HepG2 (cell line): ENCODE data around the gene B9D2. TPM values are rescaled to one million over a fixed set of nuclear protein-coding genes. Genes with fewer than 3 reads are reported as not detected.
A peak's percentile ranks its signal among the peaks of the same experiment; 100 is the strongest.

Source experiments
- CENPX ChIP-seq: sonication (generic); formaldehyde crosslinking; IDR thresholded peaks from 2 replicates; pipeline ENCODE4 v1.9.0; 2021; ENCODE audit warnings: mild to moderate bottlenecking, missing genetic modification reagents, moderate library complexity
- FOSL1 ChIP-seq: sonication (generic); formaldehyde crosslinking; IDR thresholded peaks from 2 replicates; pipeline ENCODE4 v1.9.0; 2021; ENCODE audit warnings: missing genetic modification reagents, borderline replicate concordance
- FOXP1 ChIP-seq, 2 experiments: fragments of 450-650 bp in 1 of 2; IDR thresholded peaks; 2 replicates each; pipeline ENCODE4 v1.6.1; 2017 to 2018; ENCODE audit warnings: antibody characterized with exemption in 1 of 2
- HDAC1 ChIP-seq: sonication (generic); formaldehyde crosslinking; IDR thresholded peaks from 2 replicates; pipeline ENCODE4 v1.5.1; 2020; ENCODE audit warnings: mild to moderate bottlenecking, missing genetic modification reagents
- HNF4G ChIP-seq, 2 experiments: sonication (generic) in 1 of 2; formaldehyde crosslinking in 1 of 2; IDR thresholded peaks; 2 replicates each; pipeline versions ENCODE4 v1.4.0 to v1.6.1; 2011 to 2020; ENCODE audit warnings: borderline replicate concordance in 2 of 2, low read depth in 2 of 2, mild to moderate bottlenecking in 2 of 2, low read length in 1 of 2, missing genetic modification reagents in 1 of 2, moderate library complexity in 1 of 2
- MAZ ChIP-seq, 2 experiments: sonication (generic) in 1 of 2; formaldehyde crosslinking in 1 of 2; IDR thresholded peaks; 2 replicates each; pipeline versions ENCODE4 v1.5.0 to v1.6.1; 2012 to 2020; ENCODE audit warnings: low read depth in 2 of 2, mild to moderate bottlenecking in 2 of 2, borderline replicate concordance in 1 of 2, improper control_type of control experiment in 1 of 2, low read length in 1 of 2, missing genetic modification reagents in 1 of 2, moderate library complexity in 1 of 2
- MBNL3 ChIP-seq: fragments of 250-450 bp; sonication (Bioruptor Pico); conservative IDR thresholded peaks from 2 replicates; pipeline ENCODE4 v1.8.0; 2022; ENCODE audit warnings: mild to moderate bottlenecking, inconsistent platforms
- NFYC ChIP-seq: IDR thresholded peaks from 2 replicates; pipeline ENCODE4 v1.6.1; 2016; ENCODE audit warnings: missing genetic modification reagents, missing compliant biosample characterization
- PHF8 ChIP-seq: sonication (generic); formaldehyde crosslinking; IDR thresholded peaks from 2 replicates; pipeline ENCODE4 v1.5.0; 2020; ENCODE audit warnings: missing genetic modification reagents
- RBAK ChIP-seq: sonication (generic); formaldehyde crosslinking; IDR thresholded peaks from 2 replicates; pipeline ENCODE4 v1.5.1; 2020; ENCODE audit warnings: mild to moderate bottlenecking, missing genetic modification reagents
- SMARCC2 ChIP-seq: fragments of 450-650 bp; IDR thresholded peaks from 2 replicates; pipeline ENCODE4 v1.6.1; 2017; ENCODE audit warnings: antibody characterized with exemption, mild to moderate bottlenecking
- SSRP1 ChIP-seq: IDR thresholded peaks from 2 replicates; pipeline ENCODE4 v1.6.1; 2016; ENCODE audit warnings: control low read depth
- TBL1XR1 ChIP-seq: fragments of 150-350 bp; IDR thresholded peaks from 2 replicates; pipeline ENCODE4 v1.6.1; 2014; ENCODE audit warnings: borderline replicate concordance, low read length; ENCODE audit not compliant: partially characterized antibody
- ZFX ChIP-seq: sonication (generic); formaldehyde crosslinking; IDR thresholded peaks from 2 replicates; pipeline ENCODE4 v1.4.0; 2020; ENCODE audit warnings: mild to moderate bottlenecking, low read depth, missing genetic modification reagents, moderate library complexity
- ZNF224 ChIP-seq: sonication (generic); formaldehyde crosslinking; IDR thresholded peaks from 2 replicates; pipeline ENCODE4 v1.5.0; 2020; ENCODE audit warnings: mild to moderate bottlenecking, missing genetic modification reagents
- ZNF431 ChIP-seq: sonication (generic); formaldehyde crosslinking; IDR thresholded peaks from 2 replicates; pipeline ENCODE4 v1.9.0; 2022; ENCODE audit warnings: missing genetic modification reagents, low read depth, mild to moderate bottlenecking, borderline replicate concordance
- ZNF607 ChIP-seq: sonication (generic); formaldehyde crosslinking; IDR thresholded peaks from 2 replicates; pipeline ENCODE4 v1.5.1; 2020; ENCODE audit warnings: missing genetic modification reagents, mild to moderate bottlenecking, borderline replicate concordance
- ZNF772 ChIP-seq: sonication (generic); formaldehyde crosslinking; IDR thresholded peaks from 2 replicates; pipeline ENCODE4 v1.5.0; 2020; ENCODE audit warnings: mild to moderate bottlenecking, missing genetic modification reagents
- polyA plus RNA-seq, 8 experiments: library from polyadenylated mRNA; depleted of rRNA in 3 of 8; stranded (reverse) in 7 of 8; unstranded in 1 of 8; fragments of >200 nt; fragmentation: Illumina TruSeq in 4 of 8; extraction: Trizol in 4 of 8; gene quantifications; 2 replicates each; pipeline versions ENCODE4 v1.2.1 to v1.2.3, GENCODE V29; 2011 to 2016; ENCODE audit warnings: low read depth in 4 of 8, missing spikeins in 1 of 8, mixed read lengths in 1 of 8; ENCODE audit not compliant: insufficient read depth in 1 of 8
- total RNA-seq, 5 experiments: library from RNA; depleted of rRNA; stranded (reverse); fragments of >200 nt; fragmentation: Illumina TruSeq; extraction: Trizol; gene quantifications; 2 replicates each; pipeline ENCODE4 v1.2.3, GENCODE V29; 2016; ENCODE audit warnings: low read depth in 1 of 5
- TF ChIP-seq, protein P1 (sequence below): IDR thresholded peaks from 2 replicates; pipeline ENCODE4 v1.6.1; 2012; ENCODE audit warnings: inconsistent platforms
- TF ChIP-seq, protein P2 (sequence below): sonication (generic); formaldehyde crosslinking; IDR thresholded peaks from 2 replicates; pipeline ENCODE4 v1.4.0; 2020; ENCODE audit warnings: missing genetic modification reagents
- TF ChIP-seq, protein P3 (sequence below): sonication (generic); formaldehyde crosslinking; IDR thresholded peaks from 2 replicates; pipeline ENCODE4 v1.5.0; 2020; ENCODE audit warnings: mild to moderate bottlenecking, low read depth, missing genetic modification reagents, borderline replicate concordance
- TF ChIP-seq, protein P4 (sequence below): sonication (generic); formaldehyde crosslinking; IDR thresholded peaks from 2 replicates; pipeline ENCODE4 v1.4.0; 2020; ENCODE audit warnings: mild to moderate bottlenecking, low read depth, missing genetic modification reagents
- TF ChIP-seq, protein P5 (sequence below): sonication (generic); formaldehyde crosslinking; IDR thresholded peaks from 2 replicates; pipeline ENCODE4 v1.9.0; 2022; ENCODE audit warnings: missing genetic modification reagents, mild to moderate bottlenecking, borderline replicate concordance

B9D2 gene
- total and polyA plus RNA-seq, 2 of the 13 experiments (the other 11 are each of a cell fraction or from before 2014, with no cell fraction given): 3.1 to 4.4 TPM

DNA sequence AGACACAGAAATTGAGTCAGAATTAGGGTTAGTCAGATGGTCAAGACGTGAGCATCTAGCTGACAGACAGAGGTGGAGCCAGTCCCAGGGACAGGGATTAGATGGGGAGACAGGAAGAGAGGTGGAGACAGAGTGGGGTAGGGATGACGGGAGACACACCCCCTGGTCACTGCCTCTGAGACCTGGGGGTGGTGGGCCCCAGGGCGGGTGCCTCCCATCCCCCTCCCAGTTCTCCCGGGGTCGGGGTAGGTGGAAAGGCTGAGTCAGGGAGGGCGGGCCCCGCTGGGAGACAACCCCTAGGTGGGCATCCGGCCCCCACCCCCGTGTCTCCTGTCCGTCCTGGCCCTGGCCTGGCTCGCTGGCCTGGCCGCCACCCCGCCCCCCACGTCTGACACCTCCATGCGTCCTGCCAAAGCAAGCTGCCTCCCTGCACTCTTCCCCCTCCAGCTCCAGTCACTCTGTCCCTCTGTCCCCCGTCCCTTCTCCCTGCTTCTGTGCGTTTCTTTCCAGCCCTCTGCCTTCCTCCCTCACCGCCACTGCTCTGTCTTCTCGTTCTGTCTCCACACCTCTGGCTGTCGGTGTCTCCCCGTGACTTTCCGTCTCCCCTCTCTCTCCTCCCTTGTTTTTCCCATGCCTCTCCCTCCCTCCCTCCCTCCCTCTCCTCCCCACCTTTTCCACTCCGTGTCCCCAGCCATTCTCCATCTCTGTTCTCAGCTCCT is 38.9 kb downstream of the B9D2 start (continued):
- TF ChIP-seq, protein P1, sequence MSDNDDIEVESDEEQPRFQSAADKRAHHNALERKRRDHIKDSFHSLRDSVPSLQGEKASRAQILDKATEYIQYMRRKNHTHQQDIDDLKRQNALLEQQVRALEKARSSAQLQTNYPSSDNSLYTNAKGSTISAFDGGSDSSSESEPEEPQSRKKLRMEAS: no peak
- TF ChIP-seq CENPX (CRISPR knock-in tag) (no peak), SMARCC2 (no peak), SSRP1 (CRISPR knock-in tag) (peak; percentile 82; the same call in 1 of the 2 replicates), RBAK (CRISPR knock-in tag) (no peak), ZNF224 (CRISPR knock-in tag) (no peak), HDAC1 (CRISPR knock-in tag) (0 out of 2 replicates have a peak, but pooled peaks have one; percentile 25), ZFX (CRISPR knock-in tag) (peak; percentile 10), FOXP1 (IDR thresholded peaks at IDR 0.05) (no peak), FOXP1 (CRISPR knock-in tag; IDR thresholded peaks at IDR 0.05) (peak; percentile 35; the same call in 1 of the 2 replicates), NFYC (CRISPR knock-in tag) (no peak), FOSL1 (CRISPR knock-in tag) (no peak), ZNF607 (CRISPR knock-in tag) (no peak), ZNF431 (no peak), ZNF772 (CRISPR knock-in tag) (0 out of 2 replicates have a peak, but pooled peaks have one; percentile 21), MAZ (IDR thresholded peaks at IDR 0.05; ENCODE audit: borderline replicate concordance, low read depth, low read length) (peak; percentile 52; the same call in 1 of the 2 replicates), MAZ (CRISPR knock-in tag; IDR thresholded peaks at IDR 0.05; ENCODE audit: low read depth) (no peak), MBNL3 (no peak), TBL1XR1 (no peak), PHF8 (CRISPR knock-in tag) (no peak), HNF4G (IDR thresholded peaks at IDR 0.05; ENCODE audit: borderline replicate concordance, low read depth, low read length) (no peak), HNF4G (CRISPR knock-in tag; IDR thresholded peaks at IDR 0.05; ENCODE audit: borderline replicate concordance, low read depth) (peak; percentile 74; the same call in 1 of the 2 replicates)
- TF ChIP-seq, protein P2, sequence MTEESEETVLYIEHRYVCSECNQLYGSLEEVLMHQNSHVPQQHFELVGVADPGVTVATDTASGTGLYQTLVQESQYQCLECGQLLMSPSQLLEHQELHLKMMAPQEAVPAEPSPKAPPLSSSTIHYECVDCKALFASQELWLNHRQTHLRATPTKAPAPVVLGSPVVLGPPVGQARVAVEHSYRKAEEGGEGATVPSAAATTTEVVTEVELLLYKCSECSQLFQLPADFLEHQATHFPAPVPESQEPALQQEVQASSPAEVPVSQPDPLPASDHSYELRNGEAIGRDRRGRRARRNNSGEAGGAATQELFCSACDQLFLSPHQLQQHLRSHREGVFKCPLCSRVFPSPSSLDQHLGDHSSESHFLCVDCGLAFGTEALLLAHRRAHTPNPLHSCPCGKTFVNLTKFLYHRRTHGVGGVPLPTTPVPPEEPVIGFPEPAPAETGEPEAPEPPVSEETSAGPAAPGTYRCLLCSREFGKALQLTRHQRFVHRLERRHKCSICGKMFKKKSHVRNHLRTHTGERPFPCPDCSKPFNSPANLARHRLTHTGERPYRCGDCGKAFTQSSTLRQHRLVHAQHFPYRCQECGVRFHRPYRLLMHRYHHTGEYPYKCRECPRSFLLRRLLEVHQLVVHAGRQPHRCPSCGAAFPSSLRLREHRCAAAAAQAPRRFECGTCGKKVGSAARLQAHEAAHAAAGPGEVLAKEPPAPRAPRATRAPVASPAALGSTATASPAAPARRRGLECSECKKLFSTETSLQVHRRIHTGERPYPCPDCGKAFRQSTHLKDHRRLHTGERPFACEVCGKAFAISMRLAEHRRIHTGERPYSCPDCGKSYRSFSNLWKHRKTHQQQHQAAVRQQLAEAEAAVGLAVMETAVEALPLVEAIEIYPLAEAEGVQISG (CRISPR knock-in tag): peak; percentile 21; the same call in 1 of the 2 replicates
- TF ChIP-seq, protein P3, sequence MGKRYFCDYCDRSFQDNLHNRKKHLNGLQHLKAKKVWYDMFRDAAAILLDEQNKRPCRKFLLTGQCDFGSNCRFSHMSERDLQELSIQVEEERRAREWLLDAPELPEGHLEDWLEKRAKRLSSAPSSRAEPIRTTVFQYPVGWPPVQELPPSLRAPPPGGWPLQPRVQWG: no peak
- TF ChIP-seq, protein P4, sequence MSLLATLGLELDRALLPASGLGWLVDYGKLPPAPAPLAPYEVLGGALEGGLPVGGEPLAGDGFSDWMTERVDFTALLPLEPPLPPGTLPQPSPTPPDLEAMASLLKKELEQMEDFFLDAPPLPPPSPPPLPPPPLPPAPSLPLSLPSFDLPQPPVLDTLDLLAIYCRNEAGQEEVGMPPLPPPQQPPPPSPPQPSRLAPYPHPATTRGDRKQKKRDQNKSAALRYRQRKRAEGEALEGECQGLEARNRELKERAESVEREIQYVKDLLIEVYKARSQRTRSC (CRISPR knock-in tag): no peak
- TF ChIP-seq, protein P5, sequence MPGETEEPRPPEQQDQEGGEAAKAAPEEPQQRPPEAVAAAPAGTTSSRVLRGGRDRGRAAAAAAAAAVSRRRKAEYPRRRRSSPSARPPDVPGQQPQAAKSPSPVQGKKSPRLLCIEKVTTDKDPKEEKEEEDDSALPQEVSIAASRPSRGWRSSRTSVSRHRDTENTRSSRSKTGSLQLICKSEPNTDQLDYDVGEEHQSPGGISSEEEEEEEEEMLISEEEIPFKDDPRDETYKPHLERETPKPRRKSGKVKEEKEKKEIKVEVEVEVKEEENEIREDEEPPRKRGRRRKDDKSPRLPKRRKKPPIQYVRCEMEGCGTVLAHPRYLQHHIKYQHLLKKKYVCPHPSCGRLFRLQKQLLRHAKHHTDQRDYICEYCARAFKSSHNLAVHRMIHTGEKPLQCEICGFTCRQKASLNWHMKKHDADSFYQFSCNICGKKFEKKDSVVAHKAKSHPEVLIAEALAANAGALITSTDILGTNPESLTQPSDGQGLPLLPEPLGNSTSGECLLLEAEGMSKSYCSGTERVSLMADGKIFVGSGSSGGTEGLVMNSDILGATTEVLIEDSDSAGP: 0 out of 2 replicates have a peak, but pooled peaks have one; percentile 31
